Choroid plexus epithelial cell (primary cell): ENCODE results near the gene TCF12.

ENCODE experiments used
- DNase-seq: peaks from one replicate; pipeline ENCODE4 v3.0.0-alpha.2; 2010; ENCODE audit warnings: low read depth
- H3K4me3 ChIP-seq: 2 replicates; pipeline ENCODE4 v1.5.1; 2011; ENCODE audit warnings: low read depth, mild to moderate bottlenecking, control low read depth, low read length, moderate library complexity
- CTCF ChIP-seq: conservative IDR thresholded peaks from 2 replicates; pipeline ENCODE4 v1.5.1; 2011; ENCODE audit warnings: low read depth, mild to moderate bottlenecking, control low read depth, inconsistent platforms, low read length, moderate library complexity

The TCF12 gene

DNA sequence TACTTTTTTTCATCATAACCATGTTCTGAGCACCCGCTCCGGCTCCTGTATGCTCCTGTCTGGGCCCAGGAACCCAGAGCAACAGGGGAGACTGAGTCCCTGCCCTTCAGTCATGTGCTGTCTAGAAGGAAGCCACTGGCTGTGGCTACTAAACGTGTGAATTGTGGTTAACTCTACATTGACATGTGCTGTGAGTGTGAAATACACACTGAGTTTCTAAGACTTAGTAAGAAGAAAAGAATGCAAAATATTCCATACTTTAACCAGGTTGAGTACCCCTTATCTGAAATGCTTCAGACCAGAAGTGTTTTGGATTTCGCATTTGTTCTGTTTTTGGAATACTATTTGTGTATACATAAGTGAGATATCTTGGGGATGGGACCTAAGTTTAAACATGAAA, 415.0 kb downstream of the TCF12 start:
- no peak overlapping the region for H3K4me3 ChIP-seq
- TF ChIP-seq CTCF, result no peak
- DNase-seq, result peak; percentile 80

DNA sequence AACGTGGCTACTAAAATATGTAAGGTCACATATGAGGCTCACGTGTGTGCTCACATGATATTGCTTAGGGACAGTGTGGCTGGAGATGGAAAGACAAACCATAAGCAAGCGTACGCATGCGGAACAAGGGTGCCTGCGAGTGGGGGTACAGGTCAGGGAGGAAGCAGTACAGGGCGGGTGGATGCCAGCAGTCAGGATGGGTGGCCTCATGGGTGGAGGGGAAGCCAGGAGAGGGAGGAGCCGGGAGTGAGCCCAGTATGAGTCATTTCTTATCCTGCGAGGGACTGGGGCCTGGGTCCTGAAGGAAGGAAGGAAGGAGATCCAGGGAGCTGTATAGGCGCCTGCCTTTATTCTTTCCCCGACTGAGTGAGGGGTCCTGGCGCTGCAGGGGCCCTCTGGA, 415.8 kb downstream of the TCF12 start:
- peak; percentile 23 for DNase-seq
- no peak overlapping the region for H3K4me3 ChIP-seq
- TF ChIP-seq CTCF, result no peak

- no peak for DNase-seq
- H3K4me3 ChIP-seq, result no peak overlapping the region
- no peak for TF ChIP-seq CTCF
These were observed 416.9 kb downstream of the TCF12 start for GRCh38 chr15:57335293-57335715.

- DNase-seq, result no peak
- no peak for TF ChIP-seq CTCF
- H3K4me3 ChIP-seq, result no peak overlapping the region
These were observed 417.3 kb downstream of the TCF12 start for GRCh38 chr15:57335719-57336118.

DNA sequence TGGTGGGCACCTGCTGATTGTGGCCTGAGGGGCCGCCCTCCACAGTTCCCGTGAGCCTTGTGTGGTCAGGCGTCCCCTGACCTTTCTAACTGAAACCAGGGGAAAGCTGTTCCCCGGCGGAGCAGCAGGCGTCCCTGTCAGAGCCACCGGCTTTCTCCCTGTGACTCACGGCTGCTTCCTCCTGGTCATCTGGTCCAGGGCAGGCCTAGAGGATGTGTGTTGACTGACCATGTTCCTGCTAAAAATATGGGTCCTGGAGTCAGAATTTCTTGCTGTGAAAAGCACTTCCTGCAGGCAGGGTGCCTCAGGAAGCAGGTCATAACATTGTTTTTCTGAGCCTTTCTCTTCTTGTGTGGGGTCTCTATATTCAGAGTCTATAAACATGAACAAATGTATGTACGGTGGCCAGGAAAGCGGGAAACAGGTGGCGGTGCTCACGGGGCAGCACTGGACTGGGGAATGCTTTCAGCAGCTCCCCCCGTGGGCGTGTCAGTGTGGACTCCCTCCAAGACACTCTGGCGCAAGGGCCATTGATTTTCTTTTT, 419.5 kb downstream of the TCF12 start:
- TF ChIP-seq CTCF, result peak; percentile 54
- no peak overlapping the region for H3K4me3 ChIP-seq
- DNase-seq, result peak; percentile 72

- no peak overlapping the region for H3K4me3 ChIP-seq
- DNase-seq, result no peak
- TF ChIP-seq CTCF, result no peak
These were observed 420.9 kb downstream of the TCF12 start for GRCh38 chr15:57339321-57339720.
